NCI-H1694 (cell line): ENCODE data around the gene SIPA1.

ENCODE experiments used
- DNase-seq: peaks from one replicate; lab custom pipeline; 2025; lab: John Stamatoyannopoulos, UW

Gene SIPA1, protein sequence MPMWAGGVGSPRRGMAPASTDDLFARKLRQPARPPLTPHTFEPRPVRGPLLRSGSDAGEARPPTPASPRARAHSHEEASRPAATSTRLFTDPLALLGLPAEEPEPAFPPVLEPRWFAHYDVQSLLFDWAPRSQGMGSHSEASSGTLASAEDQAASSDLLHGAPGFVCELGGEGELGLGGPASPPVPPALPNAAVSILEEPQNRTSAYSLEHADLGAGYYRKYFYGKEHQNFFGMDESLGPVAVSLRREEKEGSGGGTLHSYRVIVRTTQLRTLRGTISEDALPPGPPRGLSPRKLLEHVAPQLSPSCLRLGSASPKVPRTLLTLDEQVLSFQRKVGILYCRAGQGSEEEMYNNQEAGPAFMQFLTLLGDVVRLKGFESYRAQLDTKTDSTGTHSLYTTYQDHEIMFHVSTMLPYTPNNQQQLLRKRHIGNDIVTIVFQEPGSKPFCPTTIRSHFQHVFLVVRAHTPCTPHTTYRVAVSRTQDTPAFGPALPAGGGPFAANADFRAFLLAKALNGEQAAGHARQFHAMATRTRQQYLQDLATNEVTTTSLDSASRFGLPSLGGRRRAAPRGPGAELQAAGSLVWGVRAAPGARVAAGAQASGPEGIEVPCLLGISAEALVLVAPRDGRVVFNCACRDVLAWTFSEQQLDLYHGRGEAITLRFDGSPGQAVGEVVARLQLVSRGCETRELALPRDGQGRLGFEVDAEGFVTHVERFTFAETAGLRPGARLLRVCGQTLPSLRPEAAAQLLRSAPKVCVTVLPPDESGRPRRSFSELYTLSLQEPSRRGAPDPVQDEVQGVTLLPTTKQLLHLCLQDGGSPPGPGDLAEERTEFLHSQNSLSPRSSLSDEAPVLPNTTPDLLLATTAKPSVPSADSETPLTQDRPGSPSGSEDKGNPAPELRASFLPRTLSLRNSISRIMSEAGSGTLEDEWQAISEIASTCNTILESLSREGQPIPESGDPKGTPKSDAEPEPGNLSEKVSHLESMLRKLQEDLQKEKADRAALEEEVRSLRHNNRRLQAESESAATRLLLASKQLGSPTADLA

DNA sequence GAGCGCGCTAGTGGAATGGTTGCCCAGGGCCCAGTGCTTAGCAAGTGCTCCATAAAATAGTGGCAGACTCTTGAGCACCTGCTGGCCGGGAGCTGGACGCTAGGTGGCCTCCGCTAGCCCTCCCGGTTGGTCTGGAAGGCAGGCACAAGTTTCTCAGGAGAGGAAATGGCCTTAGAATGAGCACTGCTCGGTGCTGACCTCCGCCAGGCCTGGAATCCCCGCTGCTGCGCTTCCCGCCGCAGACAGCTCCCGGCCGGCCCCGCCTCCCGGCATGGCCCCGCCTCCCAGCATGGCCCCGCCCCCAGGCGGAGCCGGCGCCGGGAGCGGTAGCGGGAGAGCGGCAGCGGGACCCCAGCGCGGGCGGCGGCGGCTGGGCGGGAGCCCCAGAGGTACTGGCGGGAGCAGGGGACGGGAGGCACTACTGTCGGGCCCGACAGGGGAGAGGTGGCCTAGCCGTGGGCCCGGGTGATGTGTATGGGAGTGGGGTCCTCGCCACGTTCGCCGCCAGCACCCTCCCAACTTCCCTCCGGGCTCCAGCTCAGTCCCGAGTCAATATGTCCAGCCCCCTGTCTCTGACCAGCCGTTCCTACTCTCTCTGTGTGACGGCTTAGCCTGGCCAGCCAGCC is at the start of gene SIPA1:
TSS of gene SIPA1 (plus strand) at position 308 of the 626 bp plus-strand sequence. CDS start 2,821 bp downstream, outside the sequence.
- DNase-seq: no peak

DNA sequence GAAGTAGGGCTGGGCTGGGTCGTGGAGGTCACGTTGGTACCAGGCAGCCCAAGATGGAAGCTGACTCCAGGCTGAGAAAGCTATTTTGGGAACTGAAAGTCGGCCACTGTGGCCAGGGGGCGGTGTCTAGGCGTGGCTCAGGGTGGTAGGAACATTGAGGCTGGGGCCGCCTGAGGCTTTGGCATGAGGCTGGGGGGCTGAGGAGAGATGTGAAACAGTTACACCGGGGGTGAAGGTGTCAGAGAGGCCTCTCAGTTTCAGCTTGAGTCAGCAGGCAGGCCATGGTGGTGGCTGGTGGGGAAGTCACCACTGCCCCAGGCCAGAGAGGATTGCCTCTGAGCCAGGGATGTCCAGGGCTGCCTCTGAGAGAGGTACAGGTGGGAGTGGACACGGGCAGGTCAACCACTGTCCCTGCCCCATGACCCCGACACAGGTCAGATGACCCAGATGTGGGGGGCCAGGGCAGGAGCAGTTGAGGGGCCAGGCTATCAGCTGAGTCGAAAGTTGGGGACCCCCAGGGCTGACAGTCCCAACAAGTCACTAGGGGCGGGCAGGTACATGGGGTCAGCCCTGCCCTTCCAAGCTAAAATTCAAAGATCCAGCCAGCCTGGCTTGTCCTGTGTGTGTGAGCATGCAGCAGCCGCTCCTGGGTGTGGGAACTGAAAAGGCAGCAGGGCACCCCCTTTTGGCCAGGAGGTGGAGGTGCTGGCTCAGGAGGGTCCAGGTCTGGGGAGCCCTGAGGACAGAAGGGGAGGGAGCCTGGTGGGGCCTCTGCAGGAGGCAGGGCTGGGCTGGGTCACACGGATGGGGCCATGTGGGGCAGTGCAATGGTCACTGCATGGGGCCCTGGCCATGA is 49.5 kb upstream of the SIPA1 start:
- DNase-seq: no peak

DNA sequence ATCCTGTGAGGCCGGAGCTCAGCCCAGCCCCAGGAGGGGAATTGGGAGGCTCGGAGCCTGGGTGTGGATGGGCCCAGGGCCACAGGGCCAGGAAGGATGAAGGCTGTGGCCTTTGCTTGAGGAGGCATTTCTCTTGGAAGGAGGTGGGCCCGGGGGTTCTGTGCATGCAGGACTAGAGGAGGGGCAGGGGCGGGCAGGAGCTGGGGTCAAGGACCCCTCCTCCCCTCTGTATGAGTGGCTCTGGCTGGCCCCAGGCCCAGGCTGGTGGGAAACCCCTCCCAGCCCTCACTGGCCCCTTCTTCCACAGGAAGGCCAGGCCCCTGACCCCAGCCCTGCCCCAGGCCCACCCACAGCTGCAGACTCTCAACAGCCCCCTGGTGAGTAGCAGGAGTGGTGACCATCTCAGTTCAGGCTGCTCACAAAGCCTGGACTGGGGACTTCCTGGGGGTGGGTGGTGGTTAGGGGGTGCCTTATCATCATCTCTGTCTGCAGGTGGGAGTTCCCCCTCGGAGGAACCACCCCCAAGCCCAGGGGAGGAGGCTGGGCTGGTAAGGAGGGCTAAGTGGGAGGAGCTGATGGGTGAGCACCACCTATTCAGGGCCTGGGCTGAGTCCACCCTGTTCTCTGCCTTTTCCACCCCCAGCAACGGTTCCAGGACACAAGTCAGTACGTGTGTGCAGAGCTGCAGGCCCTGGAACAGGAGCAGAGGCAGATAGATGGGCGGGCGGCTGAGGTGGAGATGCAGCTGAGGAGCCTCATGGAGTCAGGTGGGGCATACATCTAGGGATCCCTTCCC is 48.3 kb upstream of the SIPA1 start:
- DNase-seq: no peak

DNA sequence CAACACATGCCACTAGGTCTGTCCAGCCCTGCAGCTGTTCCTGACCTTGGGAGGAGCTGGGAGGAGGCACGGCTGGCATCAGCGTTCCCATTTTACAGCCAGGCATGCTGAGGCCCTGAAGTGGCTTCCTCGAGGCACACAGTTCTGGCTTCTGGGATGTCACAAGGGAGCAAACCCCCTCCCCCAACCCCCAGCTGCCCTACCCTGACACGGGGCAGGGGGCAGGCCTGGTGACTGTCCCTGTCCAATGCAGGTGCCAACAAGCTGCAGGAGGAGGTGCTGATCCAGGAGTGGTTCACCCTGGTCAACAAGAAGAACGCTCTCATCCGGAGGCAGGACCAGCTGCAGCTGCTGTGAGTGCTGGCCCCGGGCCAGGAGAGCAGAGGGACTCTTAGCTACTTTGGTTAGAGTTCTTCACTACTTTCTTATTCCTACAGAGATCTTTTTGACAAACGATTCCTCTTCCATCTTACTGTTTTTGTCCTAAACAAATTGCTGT is 47.6 kb upstream of the SIPA1 start:
- no peak for DNase-seq

DNA sequence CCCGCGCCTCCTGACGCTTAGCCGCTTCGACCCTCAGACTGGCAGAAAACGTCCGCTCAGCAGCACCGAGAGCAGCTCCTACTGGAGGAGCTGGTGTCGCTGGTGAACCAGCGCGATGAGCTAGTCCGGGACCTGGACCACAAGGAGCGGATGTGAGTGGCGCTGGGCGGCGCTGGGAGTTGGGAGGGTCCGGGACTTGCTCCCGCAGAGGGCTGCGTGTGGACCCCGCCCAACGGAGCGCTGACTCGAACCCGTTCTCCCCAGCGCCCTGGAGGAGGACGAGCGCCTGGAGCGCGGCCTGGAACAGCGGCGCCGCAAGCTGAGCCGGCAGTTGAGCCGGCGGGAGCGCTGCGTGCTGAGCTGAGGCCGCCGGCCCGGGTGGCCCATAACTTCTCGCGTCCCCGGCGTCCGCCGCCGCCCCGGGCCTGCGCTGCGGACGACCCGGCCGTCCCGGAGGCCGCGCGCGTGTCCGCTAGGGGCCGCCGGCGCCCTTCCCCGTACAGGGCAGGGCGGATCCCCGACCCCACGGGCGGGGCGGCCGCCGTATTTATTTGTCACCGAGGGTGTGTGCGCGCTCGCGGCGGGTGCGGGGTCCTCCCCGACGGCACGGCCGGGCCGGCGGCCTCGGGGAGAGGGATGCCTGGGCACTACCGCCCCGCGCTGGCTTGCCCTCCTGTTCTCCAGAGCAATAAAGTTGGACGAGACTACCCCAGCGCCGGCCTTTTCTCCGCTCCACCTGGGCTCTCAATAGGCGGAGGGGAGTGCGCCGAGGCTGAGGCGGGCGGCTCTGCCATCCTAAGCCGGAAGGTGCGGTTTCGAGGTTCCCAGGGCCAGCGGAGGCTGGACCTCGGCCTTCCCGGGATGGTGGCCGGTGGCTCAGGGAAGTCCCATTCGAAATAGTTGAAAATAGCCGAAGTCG is 45.7 kb upstream of the SIPA1 start:
- DNase-seq: no peak

DNA sequence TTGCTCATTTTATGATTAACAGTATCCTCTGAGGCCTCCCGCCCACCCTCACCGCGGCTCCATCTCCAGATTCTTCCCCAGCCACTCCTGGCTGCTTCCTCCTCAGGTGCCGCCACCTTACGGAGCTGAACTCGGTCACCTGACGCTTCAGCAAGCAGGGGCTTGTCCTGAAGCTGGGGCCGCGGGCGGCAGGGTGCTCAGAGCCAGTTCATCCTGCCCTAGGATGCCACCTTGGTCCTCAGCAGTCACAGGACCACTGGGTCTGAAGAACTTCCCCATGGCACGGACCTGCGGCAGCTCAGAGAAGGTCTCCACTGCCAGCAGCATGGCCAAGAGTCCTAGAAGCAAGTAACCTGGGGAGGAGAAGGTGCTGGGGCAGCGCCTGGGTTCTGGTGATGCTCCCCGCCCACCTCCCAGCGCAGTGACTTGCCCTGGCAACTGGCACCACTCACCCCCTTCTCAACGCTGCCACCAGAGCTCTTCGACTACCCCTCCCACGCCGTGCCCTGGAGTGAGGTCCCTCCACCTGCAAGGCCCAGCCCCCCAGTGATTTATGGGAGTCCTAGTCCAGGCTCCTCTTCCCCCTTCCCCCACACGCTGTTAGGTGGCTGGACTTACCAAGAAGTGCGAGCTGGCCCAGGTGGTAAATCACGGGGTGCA is 44.9 kb upstream of the SIPA1 start:
- no peak for DNase-seq

DNA sequence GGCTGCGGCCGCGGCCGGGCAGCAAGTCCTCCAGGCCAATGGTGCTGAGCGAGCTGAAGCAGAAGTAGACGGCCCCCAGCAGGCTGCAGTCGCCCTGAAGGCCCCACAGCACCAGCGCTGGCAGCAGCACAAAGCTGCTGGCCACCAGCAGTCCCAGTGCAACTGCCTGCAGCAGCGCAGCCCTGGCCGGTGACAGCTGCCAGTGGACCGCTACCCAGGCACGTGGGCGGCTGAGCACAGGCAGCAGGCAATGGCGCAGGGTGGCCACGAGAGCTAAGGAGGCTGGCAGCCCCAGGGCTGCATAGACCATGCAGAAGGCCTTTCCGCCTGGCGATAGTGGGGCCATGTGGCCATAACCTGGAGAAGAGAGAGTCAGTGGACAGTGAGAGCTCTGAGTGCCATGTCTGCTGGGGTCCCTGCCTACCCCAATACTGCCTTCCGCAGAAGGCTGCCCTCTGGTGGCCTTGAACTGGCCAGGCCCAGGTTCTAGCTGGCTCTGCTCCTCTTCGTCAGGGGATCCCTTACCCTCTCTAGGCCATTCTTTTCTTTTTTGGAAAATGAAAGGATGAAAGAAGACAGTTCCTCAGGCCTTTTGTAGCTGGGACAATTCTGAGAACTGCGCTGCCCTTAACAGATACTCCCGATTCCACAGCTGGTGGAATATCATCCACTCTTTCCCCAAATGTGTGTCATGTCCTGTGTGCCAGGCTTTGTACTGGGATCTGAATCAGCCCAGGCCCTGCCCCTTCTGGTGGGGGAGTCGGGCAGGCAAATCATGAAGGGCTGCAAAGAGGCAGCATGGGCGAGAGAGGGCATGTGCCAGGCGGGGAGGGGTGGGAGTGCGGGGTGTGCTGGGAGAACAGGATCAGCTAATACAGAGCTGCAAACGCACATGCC is 44.1 kb upstream of the SIPA1 start:
- DNase-seq: no peak

DNA sequence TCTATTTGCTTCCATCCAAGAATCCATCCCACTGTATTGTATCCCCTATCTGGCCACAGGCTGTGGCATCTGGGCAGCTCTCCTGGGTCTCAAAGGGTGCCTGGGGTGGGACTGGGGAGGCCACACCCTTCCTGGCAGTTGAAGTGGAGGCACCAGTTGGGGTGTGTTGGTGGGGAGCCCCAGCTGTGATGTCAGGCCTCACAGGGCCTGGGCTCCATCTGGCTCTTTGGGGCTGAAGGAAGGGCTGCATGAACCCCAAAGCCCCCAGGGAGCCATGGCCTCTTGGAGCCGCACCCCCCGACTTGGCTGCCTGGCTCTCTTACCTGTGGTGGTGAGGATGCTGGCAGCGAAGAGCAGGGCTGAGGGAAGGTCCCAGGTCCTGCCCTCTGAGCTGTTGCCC is 42.8 kb upstream of the SIPA1 start:
- DNase-seq: no peak

DNA sequence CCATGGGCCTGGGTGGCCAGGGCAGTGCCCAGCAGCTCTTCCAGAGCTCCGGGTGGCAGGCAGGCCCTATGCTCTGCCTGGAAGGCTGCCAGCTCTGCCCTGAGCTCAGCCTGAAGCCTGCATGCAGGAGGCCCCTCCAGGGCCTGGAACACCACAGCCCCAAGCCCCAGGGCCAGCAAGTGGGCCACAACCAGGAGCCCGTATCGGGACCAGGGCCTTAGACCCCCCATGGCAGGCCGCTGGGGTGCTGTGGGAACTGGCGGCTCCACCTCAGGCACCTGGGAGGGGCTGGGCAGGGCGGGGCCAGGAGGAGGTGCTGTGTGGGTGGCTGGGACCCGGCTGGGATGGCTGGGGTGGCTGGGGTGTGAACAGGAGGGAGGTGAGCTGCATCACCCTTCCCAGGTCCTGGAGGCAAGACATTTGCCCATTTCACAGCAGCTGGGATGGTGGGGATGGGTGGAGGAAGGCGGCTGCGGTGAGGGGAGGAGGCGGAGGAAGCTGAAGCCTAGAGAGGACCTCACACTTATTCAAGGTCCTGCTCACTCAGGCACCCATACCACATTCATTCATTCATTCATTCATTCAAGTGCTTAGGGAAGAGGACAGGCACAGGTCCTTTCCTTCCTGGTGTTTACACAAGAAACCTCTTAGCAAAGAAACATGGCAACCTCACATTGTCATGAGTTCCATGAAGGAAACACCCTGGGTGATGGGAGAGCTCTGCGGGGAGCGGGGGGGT is 42.2 kb upstream of the SIPA1 start, which contains the start of gene KCNK7:
TSS of gene KCNK7 (minus strand) at position 258 of the 739 bp plus-strand sequence. CDS start at position 230, 28 bp downstream.
- DNase-seq: no peak

DNA sequence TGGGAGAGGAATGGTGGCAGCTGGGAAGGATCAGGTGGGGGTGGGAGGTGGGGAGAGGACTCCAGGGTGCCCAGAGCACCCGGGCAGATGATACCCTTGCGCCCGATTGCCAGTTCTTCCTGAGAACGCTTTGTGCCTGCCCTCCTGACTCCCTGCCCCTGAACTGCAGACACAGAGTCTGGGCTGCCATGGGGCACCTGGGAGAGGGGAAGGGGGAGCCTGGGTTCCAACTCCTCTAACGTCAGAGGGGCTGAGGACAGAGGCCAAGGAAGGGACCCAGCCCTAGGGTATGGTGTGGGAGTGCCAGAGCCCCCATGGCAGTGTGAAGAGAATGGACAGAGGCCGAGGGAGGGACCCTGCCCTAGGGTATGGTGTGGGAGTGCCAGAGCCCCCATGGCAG is 41.4 kb upstream of the SIPA1 start:
- no peak for DNase-seq

DNA sequence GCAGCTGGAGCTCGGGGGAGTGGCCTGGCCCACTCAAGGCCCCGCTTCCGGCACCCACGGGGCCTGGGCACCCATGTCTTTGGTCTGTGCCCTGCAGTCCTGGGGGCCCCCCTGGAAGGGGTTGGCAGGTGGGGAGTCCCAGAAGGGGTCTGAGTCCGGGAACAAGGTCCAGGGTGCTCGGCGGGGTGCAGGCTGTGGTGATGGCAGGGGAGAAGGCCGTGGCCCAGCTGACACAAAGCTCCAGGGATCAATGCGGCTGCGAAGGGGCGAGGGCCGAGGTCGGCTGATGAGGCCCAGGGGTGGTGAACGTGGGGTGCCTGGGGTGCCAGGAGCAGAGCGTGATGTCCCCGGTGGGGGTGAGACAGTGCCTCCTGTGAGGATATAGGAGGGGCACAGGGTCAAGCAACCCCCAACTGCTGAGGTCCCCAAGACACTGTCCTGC is 39.6 kb upstream of the SIPA1 start:
- DNase-seq: no peak

DNA sequence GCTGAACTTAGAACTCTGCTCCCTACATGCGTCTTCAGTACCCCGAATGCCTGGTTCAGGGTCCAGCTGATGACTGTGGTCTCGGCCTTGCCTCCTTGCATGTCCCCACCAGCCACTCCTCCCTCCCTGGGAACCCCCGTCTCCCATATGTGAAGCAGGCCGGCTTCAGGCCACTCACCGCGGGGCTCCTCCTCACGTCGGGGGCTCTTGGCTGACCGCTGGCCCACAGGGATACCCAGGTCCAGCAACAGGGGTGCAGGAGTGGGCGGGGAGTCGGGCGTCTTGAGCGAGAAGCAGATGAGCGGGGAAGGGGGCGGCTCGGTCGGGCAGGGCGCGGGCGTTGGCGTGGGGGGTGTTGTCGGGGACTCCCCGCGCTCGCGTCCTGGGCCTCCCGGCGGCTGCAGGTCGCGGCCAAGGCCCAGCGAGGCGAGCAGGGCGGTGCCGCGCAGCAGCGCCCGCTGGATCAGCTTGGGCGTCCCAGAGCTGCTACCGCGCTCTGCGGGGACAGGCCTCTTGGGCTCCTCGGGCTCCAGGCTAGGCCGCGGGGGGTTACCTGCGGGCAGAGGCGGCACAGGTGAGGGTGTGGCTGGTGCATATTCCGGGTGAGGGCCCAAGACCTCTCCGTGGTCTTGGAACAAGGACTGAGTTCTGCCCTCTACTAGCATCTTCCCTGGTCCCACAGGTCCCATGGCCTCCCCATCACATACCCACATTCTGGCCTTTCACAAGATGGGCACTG is 38.5 kb upstream of the SIPA1 start:
- DNase-seq: no peak

DNA sequence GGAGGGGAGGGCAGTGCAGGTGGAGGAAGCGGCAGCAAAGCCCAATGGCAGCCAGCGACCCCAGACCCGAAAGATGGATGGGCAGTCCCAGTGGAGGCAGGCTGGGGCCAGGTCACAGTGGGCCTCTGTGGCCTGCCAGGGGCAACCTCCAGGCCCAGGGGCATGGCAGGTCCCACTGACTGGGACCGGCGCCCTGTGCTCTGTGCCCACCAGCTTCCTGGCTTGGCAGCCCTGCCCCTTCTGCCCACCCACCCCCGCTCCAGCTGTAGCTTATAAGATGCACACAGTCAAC is 38.0 kb upstream of the SIPA1 start:
- DNase-seq: no peak

DNA sequence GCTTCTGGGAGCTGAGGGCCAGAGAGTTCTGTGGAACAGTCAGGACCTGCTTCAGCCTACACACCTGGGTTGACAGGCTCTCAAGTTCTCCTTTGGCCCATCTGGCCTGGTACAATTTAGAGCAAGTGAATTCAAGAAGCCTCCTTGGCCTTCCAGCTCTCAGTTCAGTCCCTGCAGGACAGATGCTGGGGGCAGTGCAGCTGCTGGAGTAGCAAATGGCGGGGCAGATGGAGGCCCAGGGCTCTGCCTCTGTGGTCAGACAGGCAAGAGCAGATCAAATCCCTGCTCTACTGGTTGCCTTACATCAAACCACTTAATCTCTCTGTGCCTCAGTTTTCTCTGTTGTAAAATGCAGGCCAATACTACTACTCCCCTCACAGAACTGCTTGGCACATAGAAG is 33.6 kb upstream of the SIPA1 start:
- no peak for DNase-seq

DNA sequence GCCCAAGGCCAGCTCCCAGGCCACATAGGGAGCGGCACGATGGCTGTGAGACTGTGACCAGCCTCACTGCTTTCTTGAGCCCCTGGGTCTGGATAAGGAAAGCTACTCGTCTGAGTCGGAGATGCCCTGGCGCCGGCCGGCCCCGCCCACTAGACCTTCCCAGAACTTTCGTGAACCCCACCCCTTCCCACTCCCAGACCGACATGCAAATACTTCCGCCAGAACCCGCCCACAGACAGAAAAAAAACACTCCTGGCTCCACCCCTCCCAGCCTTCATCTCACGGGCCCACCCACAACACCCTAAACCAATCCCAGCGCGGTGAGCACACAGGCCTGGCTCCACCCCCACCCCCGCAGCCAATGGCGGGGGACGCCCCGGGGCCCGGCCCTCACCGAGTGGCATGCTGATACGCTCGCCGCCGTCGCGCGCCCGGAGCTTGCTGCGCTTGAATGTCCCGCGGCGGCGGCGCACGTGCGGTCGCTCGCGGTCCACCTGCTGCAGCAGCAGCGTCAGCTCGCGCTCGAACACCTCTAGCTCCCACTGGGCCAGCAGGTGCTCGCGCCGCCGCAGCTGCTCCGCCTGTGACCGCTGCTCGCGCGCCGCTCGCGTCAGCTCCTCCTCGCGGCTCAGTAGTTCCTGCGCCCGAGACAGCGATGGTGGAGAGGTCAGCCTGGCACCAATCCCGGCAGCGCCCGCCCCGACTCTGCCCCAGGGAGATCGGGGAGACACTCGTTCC is 30.9 kb upstream of the SIPA1 start:
- DNase-seq: no peak
